DOHH2 (cell line): ENCODE measurements around the gene ZRANB1.

Source experiments
- H3F3A ChIP-seq: fragments of 200-600 bp; sonication (generic), shearing (Covaris generic); 2 replicates; pipeline ENCODE4 v1.6.0; 2016; ENCODE audit warnings: antibody characterized with exemption, mild to moderate bottlenecking; ENCODE audit not compliant: control insufficient read depth, insufficient read depth
- H3K27ac ChIP-seq: fragments of 200-600 bp; sonication (generic); 2 replicates; pipeline ENCODE4 v1.5.1; 2014; ENCODE audit warnings: low read depth, mild to moderate bottlenecking, low read length, moderate library complexity
- H3K27me3 ChIP-seq: fragments of 200-600 bp; sonication (generic); 2 replicates; pipeline ENCODE4 v1.6.1; 2014; ENCODE audit warnings: mild to moderate bottlenecking, low read length, mixed read lengths; ENCODE audit not compliant: control insufficient read depth
- H3K36me3 ChIP-seq: fragments of 200-600 bp; sonication (generic); 2 replicates; pipeline ENCODE4 v1.6.1; 2014; ENCODE audit warnings: mild to moderate bottlenecking, low read length, moderate library complexity, mixed read lengths; ENCODE audit not compliant: control insufficient read depth
- H3K4me1 ChIP-seq: fragments of 200-600 bp; sonication (generic); 2 replicates; pipeline ENCODE4 v1.6.1; 2014; ENCODE audit warnings: mild to moderate bottlenecking, low read length, mixed read lengths; ENCODE audit not compliant: control insufficient read depth
- H3K4me2 ChIP-seq: fragments of 200-600 bp; sonication (generic); 2 replicates; pipeline ENCODE4 v1.6.0; 2014; ENCODE audit warnings: mild to moderate bottlenecking, low read length, moderate library complexity
- H3K4me3 ChIP-seq: fragments of 200-600 bp; sonication (generic); 2 replicates; pipeline ENCODE4 v1.5.1; 2014; ENCODE audit warnings: mild to moderate bottlenecking, low read length, mixed read lengths
- H3K79me2 ChIP-seq: fragments of 200-600 bp; sonication (generic); 2 replicates; pipeline ENCODE4 v1.6.1; 2014; ENCODE audit warnings: mild to moderate bottlenecking, low read length, mixed read lengths; ENCODE audit not compliant: control insufficient read depth
- H3K9me2 ChIP-seq: fragments of 200-600 bp; sonication (generic); replicated peaks from 2 replicates; pipeline ENCODE4 v1.6.1; 2014; ENCODE audit warnings: mild to moderate bottlenecking, low read length, mixed read lengths; ENCODE audit not compliant: control insufficient read depth
- H3K9me3 ChIP-seq: fragments of 200-600 bp; sonication (generic); 2 replicates; pipeline ENCODE4 v1.6.1; 2014; ENCODE audit warnings: antibody characterized with exemption, low read length, mixed read lengths; ENCODE audit not compliant: control insufficient read depth, insufficient read depth
- H4K20me1 ChIP-seq: fragments of 200-600 bp; sonication (generic); 2 replicates; pipeline ENCODE4 v1.6.0; 2014; ENCODE audit warnings: low read depth, mild to moderate bottlenecking, antibody characterized with exemption, low read length, moderate library complexity; ENCODE audit not compliant: control insufficient read depth, insufficient read depth
- EZH2phosphoT487 ChIP-seq: fragments of 200-600 bp; sonication (generic); IDR thresholded peaks from 2 replicates; pipeline ENCODE4 v1.6.1; 2017; ENCODE audit warnings: borderline replicate concordance, mild to moderate bottlenecking, antibody characterized with exemption, low read length, moderate library complexity, mixed read lengths
- TF ChIP-seq, protein P1 (sequence below): fragments of 200-600 bp; sonication (generic); IDR thresholded peaks from one replicate; pipeline ENCODE4 v1.5.1; 2014; ENCODE audit warnings: antibody characterized with exemption, mild to moderate bottlenecking, low read depth, low read length; ENCODE audit not compliant: poor library complexity, severe bottlenecking

The ZRANB1 gene

DNA sequence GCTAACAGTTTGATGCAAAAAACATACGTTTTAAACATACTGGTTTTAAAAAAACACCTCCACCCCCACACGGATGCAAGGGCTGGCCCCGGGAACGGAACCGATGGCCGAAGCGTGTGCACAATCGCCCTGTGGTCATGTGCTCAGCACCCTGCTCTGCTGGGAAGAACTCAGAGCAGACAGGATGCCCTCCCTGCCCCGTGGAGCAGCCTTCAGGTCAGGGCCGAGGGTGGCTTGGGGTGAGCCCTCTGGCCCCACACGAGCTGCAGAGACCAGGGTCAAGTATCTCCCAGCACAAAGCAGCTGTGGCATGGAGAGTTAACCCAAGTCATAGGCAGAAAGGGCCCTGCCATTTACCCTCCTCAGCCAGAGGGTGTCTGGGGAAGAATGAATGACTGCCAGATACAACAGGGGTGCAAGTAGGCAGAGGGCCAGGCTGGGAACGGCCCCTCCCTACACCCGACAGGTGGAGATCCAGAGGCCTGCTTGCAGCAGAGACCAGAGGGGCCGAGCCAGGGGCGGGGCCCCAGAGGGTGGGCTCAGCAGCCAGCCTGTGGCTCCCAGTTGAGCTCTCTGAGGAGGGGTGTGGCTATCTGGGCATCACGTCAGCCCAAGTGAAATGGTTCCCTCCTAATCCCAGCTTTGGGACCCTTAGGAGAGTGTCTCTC lies 56.8 kb downstream of the ZRANB1 start:
- no peak overlapping the region for H3K27ac ChIP-seq
- H3K79me2 ChIP-seq = no peaks in the 10 kb centered on the region
- no peaks in the 10 kb centered on the region for H3F3A ChIP-seq
- H3K4me3 ChIP-seq = no peak overlapping the region
- H3K36me3 ChIP-seq = no peaks in the 10 kb centered on the region
- no peaks in the 10 kb centered on the region for H3K9me3 ChIP-seq
- no peaks in the 10 kb centered on the region for H3K4me1 ChIP-seq
- H4K20me1 ChIP-seq = no peaks in the 10 kb centered on the region
- no peak overlapping the region for H3K4me2 ChIP-seq
- H3K27me3 ChIP-seq = no peaks in the 10 kb centered on the region
- H3K9me2 ChIP-seq = no peaks in the 10 kb centered on the region
- TF ChIP-seq, protein P1, sequence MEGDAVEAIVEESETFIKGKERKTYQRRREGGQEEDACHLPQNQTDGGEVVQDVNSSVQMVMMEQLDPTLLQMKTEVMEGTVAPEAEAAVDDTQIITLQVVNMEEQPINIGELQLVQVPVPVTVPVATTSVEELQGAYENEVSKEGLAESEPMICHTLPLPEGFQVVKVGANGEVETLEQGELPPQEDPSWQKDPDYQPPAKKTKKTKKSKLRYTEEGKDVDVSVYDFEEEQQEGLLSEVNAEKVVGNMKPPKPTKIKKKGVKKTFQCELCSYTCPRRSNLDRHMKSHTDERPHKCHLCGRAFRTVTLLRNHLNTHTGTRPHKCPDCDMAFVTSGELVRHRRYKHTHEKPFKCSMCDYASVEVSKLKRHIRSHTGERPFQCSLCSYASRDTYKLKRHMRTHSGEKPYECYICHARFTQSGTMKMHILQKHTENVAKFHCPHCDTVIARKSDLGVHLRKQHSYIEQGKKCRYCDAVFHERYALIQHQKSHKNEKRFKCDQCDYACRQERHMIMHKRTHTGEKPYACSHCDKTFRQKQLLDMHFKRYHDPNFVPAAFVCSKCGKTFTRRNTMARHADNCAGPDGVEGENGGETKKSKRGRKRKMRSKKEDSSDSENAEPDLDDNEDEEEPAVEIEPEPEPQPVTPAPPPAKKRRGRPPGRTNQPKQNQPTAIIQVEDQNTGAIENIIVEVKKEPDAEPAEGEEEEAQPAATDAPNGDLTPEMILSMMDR = no peak
- no peak for TF ChIP-seq EZH2phosphoT487

DNA sequence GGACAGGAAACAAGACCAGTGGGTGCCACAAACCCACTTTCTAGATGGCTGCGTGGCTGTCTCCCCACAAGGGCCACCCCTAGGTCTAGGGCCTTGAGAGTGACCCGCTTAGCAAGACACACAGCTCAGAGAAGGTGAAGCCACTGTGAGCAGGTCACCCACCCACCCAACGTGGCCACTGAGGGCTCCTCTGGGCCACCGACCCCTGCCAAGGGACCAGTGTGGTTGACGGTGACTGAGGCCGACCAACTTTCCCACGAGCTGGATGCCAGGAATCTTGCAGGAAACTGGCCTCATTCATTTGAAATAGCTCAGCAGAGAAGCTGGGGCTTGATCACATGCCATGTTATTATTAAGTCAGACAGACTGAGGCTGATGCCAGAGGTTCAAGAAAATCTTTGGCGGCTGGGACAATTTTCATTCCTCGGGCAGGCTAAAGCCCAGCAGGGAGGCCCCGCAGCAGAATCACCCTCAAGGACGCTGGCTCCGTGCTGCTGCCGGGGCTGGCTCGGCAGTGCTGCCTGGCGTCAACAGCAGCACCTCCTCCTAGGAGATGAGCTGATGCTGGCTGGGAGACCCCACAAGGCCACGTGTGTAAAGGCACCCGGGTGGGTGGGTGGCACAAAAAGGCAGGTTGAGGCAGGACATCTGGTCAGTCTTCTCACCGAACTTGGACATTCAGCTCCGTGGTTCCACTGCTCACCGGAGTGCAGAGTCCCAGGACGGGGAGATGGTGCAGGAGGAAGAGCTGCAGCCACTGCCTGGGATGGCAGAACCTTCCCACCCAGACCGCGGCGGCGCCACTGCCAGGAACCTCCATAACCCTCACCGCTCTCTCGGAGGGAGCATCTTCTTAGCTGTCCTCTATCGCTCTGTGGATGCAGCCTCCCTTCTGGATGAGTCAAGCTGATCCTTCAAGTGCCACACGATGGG lies 57.8 kb downstream of the ZRANB1 start:
- Histone ChIP-seq H3K4me3 (no peak overlapping the region), H4K20me1 (no peaks in the 10 kb centered on the region), H3K4me2 (no peak overlapping the region), H3F3A (no peaks in the 10 kb centered on the region), H3K36me3 (no peaks in the 10 kb centered on the region), H3K4me1 (no peaks in the 10 kb centered on the region), H3K9me3 (no peaks in the 10 kb centered on the region), H3K27me3 (no peaks in the 10 kb centered on the region), H3K27ac (no peak overlapping the region), H3K9me2 (no peaks in the 10 kb centered on the region), H3K79me2 (no peaks in the 10 kb centered on the region)
- no peak for TF ChIP-seq EZH2phosphoT487
- TF ChIP-seq, protein P1 = no peak

DNA sequence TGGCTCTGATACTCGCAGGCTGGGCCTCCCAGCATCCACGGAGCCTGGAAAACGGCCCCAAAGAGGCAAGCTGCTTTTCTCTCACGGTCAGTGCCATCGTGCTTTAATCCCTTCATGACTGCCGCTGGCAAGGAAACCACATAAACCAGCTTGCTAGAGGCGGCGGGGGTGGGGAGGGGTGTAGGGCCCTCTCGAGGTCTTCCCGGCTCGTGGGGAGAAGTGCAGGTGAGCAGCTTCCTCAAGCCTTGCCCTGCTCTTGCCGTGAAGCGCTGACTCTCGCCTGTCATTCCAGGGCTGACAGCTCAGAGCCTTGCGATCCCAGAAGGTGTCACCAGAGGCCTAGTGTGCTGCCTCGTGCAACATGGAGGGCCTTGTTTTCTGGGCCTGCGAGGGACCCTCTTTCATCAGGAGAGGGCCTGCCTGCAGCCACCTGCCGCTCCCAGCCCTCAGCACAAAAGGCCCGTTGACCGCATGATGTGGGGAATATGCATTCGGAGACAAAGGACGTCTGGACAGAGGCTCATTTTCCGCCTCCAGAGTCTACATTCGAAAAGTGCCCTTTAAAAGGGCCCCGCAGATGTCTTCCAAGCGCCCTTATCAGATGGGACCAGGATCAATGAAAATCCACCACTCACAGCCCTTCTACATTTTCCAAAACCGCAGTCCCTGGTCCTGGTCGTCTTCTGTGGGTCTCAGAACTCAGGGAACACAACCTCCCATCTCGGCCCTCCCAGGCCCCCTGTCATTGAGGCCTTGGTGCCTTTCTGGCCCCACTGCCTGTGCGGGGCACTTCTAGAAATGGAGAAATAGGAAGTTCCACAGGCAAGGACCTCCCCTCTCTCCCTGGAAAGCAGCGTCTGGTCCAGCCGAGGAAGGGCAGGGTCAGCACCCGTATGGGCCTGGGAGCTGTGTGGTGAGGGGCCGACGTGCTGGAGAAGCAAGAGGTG lies 58.7 kb downstream of the ZRANB1 start:
- no peaks in the 10 kb centered on the region for H3K36me3 ChIP-seq
- no peaks in the 10 kb centered on the region for H3F3A ChIP-seq
- H3K4me3 ChIP-seq = no peak overlapping the region
- no peak for TF ChIP-seq EZH2phosphoT487
- TF ChIP-seq, protein P1 = no peak
- no peaks in the 10 kb centered on the region for H4K20me1 ChIP-seq
- H3K4me2 ChIP-seq = no peak overlapping the region
- H3K27me3 ChIP-seq = no peaks in the 10 kb centered on the region
- H3K9me2 ChIP-seq = no peaks in the 10 kb centered on the region
- H3K4me1 ChIP-seq = no peaks in the 10 kb centered on the region
- no peaks in the 10 kb centered on the region for H3K79me2 ChIP-seq
- H3K27ac ChIP-seq = no peak overlapping the region
- H3K9me3 ChIP-seq = no peaks in the 10 kb centered on the region
